ENCODE measurements around the gene AGL. TPM values are rescaled to one million over a fixed set of nuclear protein-coding genes. Genes with fewer than 3 reads are reported as not detected.
A peak's percentile ranks its signal among the peaks of the same experiment; 100 is the strongest.

AGL gene
- total RNA-seq, 2 donors from 2014 or later = 6.3 to 10.4 TPM

DNA sequence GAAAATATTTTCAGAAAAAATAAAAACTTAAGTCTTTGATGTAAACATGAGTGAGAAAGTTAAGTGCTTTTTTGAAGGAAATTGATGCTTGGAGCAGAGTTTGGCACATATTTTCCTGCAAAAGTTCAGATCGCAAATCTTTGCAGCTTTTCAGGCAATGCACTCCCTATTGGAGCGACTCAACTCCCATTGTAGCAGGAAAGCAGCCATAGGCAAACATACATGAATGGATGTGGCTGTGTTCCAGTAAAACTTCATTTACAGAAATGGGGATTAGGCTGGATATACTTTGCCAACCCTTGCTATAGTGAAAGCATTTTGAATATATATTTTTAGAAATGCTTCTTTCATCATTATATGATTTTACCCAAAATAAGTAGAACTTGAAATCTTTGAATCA lies 8.1 kb downstream of the AGL start:
- Histone ChIP-seq H3K9me3 (no peaks in the 10 kb centered on the region), H3K27me3 (no peaks in the 10 kb centered on the region), H3K4me1 (no peaks in the 10 kb centered on the region), H3K4me3 (no peak overlapping the region), H3K27ac (no peak overlapping the region), H3K36me3 (replicated peaks in 1 of 2; ENCODE audit: insufficient read depth in 1 of 2, low read depth in 2 of 2) (no peaks in the 10 kb centered on the region)
- 85 to 91% methylated on average over 2 of the region's 2 CpGs for WGBS, 2 donors
- no peak for DNase-seq
- no peak for TF ChIP-seq POLR2A (IDR thresholded peaks at IDR 0.05)
- TF ChIP-seq, protein P1, sequence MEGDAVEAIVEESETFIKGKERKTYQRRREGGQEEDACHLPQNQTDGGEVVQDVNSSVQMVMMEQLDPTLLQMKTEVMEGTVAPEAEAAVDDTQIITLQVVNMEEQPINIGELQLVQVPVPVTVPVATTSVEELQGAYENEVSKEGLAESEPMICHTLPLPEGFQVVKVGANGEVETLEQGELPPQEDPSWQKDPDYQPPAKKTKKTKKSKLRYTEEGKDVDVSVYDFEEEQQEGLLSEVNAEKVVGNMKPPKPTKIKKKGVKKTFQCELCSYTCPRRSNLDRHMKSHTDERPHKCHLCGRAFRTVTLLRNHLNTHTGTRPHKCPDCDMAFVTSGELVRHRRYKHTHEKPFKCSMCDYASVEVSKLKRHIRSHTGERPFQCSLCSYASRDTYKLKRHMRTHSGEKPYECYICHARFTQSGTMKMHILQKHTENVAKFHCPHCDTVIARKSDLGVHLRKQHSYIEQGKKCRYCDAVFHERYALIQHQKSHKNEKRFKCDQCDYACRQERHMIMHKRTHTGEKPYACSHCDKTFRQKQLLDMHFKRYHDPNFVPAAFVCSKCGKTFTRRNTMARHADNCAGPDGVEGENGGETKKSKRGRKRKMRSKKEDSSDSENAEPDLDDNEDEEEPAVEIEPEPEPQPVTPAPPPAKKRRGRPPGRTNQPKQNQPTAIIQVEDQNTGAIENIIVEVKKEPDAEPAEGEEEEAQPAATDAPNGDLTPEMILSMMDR (IDR thresholded peaks at IDR 0.05) = no peak
- no peak for ATAC-seq
- intact Hi-C loops (cut with DNase I) = no loop called here

DNA sequence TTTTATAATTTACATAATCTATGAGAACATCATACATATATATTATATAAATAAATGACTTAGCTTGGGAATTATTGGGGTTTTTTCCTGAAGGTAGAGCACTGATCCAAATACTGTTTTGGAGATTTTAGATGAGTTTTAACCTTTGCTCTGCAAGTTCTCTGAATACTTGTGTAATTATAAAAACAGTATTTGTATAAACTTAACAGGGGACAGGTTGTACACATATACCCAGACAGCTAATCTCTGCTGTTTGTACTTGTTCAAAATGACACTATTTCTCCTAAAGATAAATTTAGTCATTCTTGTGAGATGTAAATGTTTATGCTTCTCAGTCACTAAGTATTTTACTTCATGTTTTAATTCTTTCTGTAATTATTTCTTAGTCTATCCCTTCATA lies 8.7 kb downstream of the AGL start:
- H3K27ac ChIP-seq = no peak overlapping the region
- H3K4me3 ChIP-seq = no peak overlapping the region
- no peaks in the 10 kb centered on the region for H3K27me3 ChIP-seq
- ATAC-seq (no peak), DNase-seq (no peak)
- no peaks in the 10 kb centered on the region for H3K36me3 ChIP-seq (replicated peaks in 1 of 2; ENCODE audit: insufficient read depth in 1 of 2, low read depth in 2 of 2)
- TF ChIP-seq, protein P1 (IDR thresholded peaks at IDR 0.05) = no peak
- TF ChIP-seq POLR2A (IDR thresholded peaks at IDR 0.05) = no peak
- H3K4me1 ChIP-seq = no peaks in the 10 kb centered on the region
- intact Hi-C loops (cut with DNase I) = no loop called here
- H3K9me3 ChIP-seq = no peaks in the 10 kb centered on the region

DNA sequence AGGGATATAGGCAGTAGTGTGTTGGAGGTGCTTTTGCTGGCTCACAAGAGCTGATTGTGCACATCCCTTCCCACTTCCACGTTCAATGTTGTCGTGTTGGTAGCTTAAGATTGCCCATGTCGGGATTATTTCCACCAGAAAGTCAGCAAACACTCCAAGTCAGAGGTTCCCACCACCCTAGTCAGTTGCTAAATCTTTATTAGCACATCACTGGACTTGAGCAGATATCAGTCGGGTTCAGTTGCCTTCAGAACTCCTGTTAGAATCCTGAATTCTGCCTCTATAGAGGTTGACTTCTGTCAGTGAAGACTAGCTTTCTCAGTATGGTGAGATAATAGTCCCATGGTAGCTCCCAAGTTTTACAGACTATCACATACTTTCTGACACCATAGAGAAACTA lies 10.5 kb downstream of the AGL start:
- H3K9me3 ChIP-seq = no peaks in the 10 kb centered on the region
- TF ChIP-seq, protein P1 (IDR thresholded peaks at IDR 0.05) = no peak
- no peak for TF ChIP-seq POLR2A (IDR thresholded peaks at IDR 0.05)
- H3K36me3 ChIP-seq (replicated peaks in 1 of 2; ENCODE audit: insufficient read depth in 1 of 2, low read depth in 2 of 2) = no peaks in the 10 kb centered on the region
- WGBS, 2 donors = 78 to 84% methylated on average over 4 of the region's 4 CpGs
- DNase-seq = no peak
- no peak overlapping the region for H3K4me3 ChIP-seq
- no peaks in the 10 kb centered on the region for H3K4me1 ChIP-seq
- no peak overlapping the region for H3K27ac ChIP-seq
- intact Hi-C loops (cut with DNase I) = no loop called here
- ATAC-seq = no peak
- H3K27me3 ChIP-seq = no peaks in the 10 kb centered on the region

DNA sequence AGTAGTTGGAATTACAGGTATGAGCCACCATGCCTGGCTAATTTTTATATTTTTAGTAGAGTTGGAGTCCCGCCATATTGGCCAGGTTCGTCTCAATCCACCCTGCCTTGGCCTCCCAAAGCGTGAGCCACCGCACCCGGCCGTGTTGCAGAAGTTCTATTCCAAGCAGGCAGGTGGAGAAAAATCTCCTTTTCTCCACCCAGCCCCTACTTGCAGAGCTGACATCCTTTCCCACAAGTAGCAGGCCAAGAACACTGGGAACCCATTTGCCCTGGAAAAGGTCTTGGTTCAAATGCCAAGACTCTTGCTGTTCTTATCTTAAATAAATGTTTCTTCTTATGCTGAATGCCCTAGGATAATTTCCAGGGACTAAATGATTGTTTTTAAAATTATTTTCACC lies 17.5 kb downstream of the AGL start:
- WGBS, 2 donors = 51 to 57% methylated on average over 6 of the region's 6 CpGs
- intact Hi-C loops (cut with DNase I) = no loop called here
- Histone ChIP-seq H3K4me1 (peaks cover 8% of the 10 kb centered on the region), H3K36me3 (replicated peaks in 1 of 2; ENCODE audit: insufficient read depth in 1 of 2, low read depth in 2 of 2) (no peaks in the 10 kb centered on the region), H3K27me3 (no peaks in the 10 kb centered on the region), H3K4me3 (no peak overlapping the region), H3K9me3 (no peaks in the 10 kb centered on the region), H3K27ac (no peak overlapping the region)
- TF ChIP-seq, protein P1 (IDR thresholded peaks at IDR 0.05) = no peak
- no peak for TF ChIP-seq POLR2A (IDR thresholded peaks at IDR 0.05)
- DNase-seq (peak in 1 of 4 donors; percentile 12), ATAC-seq (no peak)

DNA sequence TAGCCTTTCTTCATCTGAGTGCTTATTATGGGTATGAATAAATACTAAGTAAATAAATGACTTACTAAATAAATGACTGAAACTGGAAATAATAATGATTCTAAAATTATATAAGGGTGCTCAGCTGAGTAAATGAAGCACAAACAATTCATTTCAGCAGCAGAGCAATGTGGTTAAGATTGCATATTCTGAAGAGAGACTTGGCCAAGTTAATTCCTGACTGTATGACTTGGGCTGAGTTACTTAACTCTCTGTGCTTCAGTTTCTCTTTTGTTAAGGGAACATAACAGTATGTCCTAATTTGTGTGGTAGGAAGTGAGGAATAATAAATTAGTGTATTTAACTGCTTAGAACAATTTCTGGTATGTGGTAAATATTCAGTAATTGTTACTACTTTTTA lies 19.1 kb downstream of the AGL start:
- ATAC-seq (no peak), DNase-seq (no peak)
- Histone ChIP-seq H3K9me3 (no peaks in the 10 kb centered on the region), H3K36me3 (replicated peaks in 1 of 2; ENCODE audit: insufficient read depth in 1 of 2, low read depth in 2 of 2) (no peaks in the 10 kb centered on the region), H3K27ac (no peak overlapping the region), H3K27me3 (no peaks in the 10 kb centered on the region), H3K4me1 (peaks cover 8% of the 10 kb centered on the region), H3K4me3 (no peak overlapping the region)
- intact Hi-C loops (cut with DNase I) = no loop called here
- TF ChIP-seq POLR2A (IDR thresholded peaks at IDR 0.05) = no peak
- TF ChIP-seq, protein P1 (IDR thresholded peaks at IDR 0.05) = no peak
